ENCODE data around the gene MTM1.

The MTM1 gene

GRCh38 chrX:150680974-150681373, 112.6 kb downstream of the MTM1 start:
- peak; percentile 81 for ATAC-seq
- TF ChIP-seq ZC3H10 (CRISPR knock-in tag; IDR thresholded peaks at IDR 0.05) (no peak), ARNTL (CRISPR knock-in tag; IDR thresholded peaks at IDR 0.05; ENCODE audit: borderline replicate concordance, low read depth) (no peak), PPARA (CRISPR knock-in tag; IDR thresholded peaks at IDR 0.05; ENCODE audit: borderline replicate concordance) (no peak), GLIS3 (CRISPR knock-in tag; IDR thresholded peaks at IDR 0.05) (no peak), TOX (CRISPR knock-in tag; IDR thresholded peaks at IDR 0.05; ENCODE audit: borderline replicate concordance) (no peak), POU6F1 (CRISPR knock-in tag; IDR thresholded peaks at IDR 0.05; ENCODE audit: borderline replicate concordance, low read depth) (no peak), TSHZ2 (CRISPR knock-in tag; IDR thresholded peaks at IDR 0.05) (no peak), CSRNP3 (CRISPR knock-in tag; IDR thresholded peaks at IDR 0.05) (no peak), CREB5 (CRISPR knock-in tag; IDR thresholded peaks at IDR 0.05; ENCODE audit: low read depth) (no peak), ESRRG (CRISPR knock-in tag; IDR thresholded peaks at IDR 0.05) (no peak), ZFP30 (CRISPR knock-in tag; IDR thresholded peaks at IDR 0.05) (no peak), ZNF565 (CRISPR knock-in tag; conservative IDR thresholded peaks at IDR 0.05; ENCODE audit: low read depth) (no peak), SNAI2 (CRISPR knock-in tag; IDR thresholded peaks at IDR 0.05) (no peak), PATZ1 (CRISPR knock-in tag; IDR thresholded peaks at IDR 0.05; ENCODE audit: borderline replicate concordance) (no peak), ZNF8 (CRISPR knock-in tag; IDR thresholded peaks at IDR 0.05) (no peak), OSR1 (CRISPR knock-in tag; IDR thresholded peaks at IDR 0.05) (no peak)

- ATAC-seq, result no peak; the same call in 2 of the 3 replicates
- TF ChIP-seq OSR1 (CRISPR knock-in tag; IDR thresholded peaks at IDR 0.05) (no peak), POU6F1 (CRISPR knock-in tag; IDR thresholded peaks at IDR 0.05; ENCODE audit: borderline replicate concordance, low read depth) (no peak), SNAI2 (CRISPR knock-in tag; IDR thresholded peaks at IDR 0.05) (no peak), CREB5 (CRISPR knock-in tag; IDR thresholded peaks at IDR 0.05; ENCODE audit: low read depth) (no peak), ISL1 (CRISPR knock-in tag; IDR thresholded peaks at IDR 0.05) (no peak), ZC3H10 (CRISPR knock-in tag; IDR thresholded peaks at IDR 0.05) (no peak), PATZ1 (CRISPR knock-in tag; IDR thresholded peaks at IDR 0.05; ENCODE audit: borderline replicate concordance) (no peak), ZNF565 (CRISPR knock-in tag; conservative IDR thresholded peaks at IDR 0.05; ENCODE audit: low read depth) (no peak)
These were observed 114.7 kb downstream of the MTM1 start for GRCh38 chrX:150683112-150683511.
